Neural cell (in vitro differentiated cells): ENCODE measurements around the gene MRPL9. TPM values are rescaled to one million over a fixed set of nuclear protein-coding genes. Genes with fewer than 3 reads are reported as not detected.

Experiments used
- H2AFZ ChIP-seq: fragments of 200-600, 300-800 bp; sonication (generic), shearing (Covaris generic); 2 replicates; pipeline ENCODE4 v1.6.0; 2014; ENCODE audit warnings: low read depth, mild to moderate bottlenecking, antibody characterized with exemption, low read length, moderate library complexity
- H3F3A ChIP-seq: fragments of 200-600 bp; shearing (Covaris generic); 2 replicates; pipeline ENCODE4 v1.6.1; 2016; ENCODE audit warnings: mild to moderate bottlenecking, moderate library complexity, mixed read lengths, antibody characterized with exemption, low read length; ENCODE audit not compliant: insufficient read depth, poor library complexity, severe bottlenecking
- H3K27ac ChIP-seq: fragments of 200-600, 300-800 bp; sonication (generic), shearing (Covaris generic); 2 replicates; pipeline ENCODE4 v1.5.1; 2014; ENCODE audit warnings: mild to moderate bottlenecking, low read length, moderate library complexity
- H3K27me3 ChIP-seq: fragments of 300-800, 200-600 bp; sonication (generic), shearing (Covaris generic); 2 replicates; pipeline ENCODE4 v1.6.0; 2014; ENCODE audit warnings: mild to moderate bottlenecking, low read depth, low read length, moderate library complexity; ENCODE audit not compliant: insufficient read depth
- H3K36me3 ChIP-seq: fragments of 300-800, 200-600 bp; sonication (generic), shearing (Covaris generic); 2 replicates; pipeline ENCODE4 v1.5.1; 2014; ENCODE audit warnings: mild to moderate bottlenecking, antibody characterized with exemption, low read length, moderate library complexity; ENCODE audit not compliant: insufficient read depth
- H3K4me2 ChIP-seq: fragments of 300-800, 200-600 bp; sonication (generic), shearing (Covaris generic); 2 replicates; pipeline ENCODE4 v1.6.0; 2014; ENCODE audit warnings: mild to moderate bottlenecking, low read length
- H3K4me3 ChIP-seq: fragments of 300-800, 200-600 bp; sonication (generic), shearing (Covaris generic); 2 replicates; pipeline ENCODE4 v1.5.1; 2014; ENCODE audit warnings: mild to moderate bottlenecking, low read length, moderate library complexity
- H3K79me2 ChIP-seq: fragments of 200-600 bp; shearing (Covaris generic); replicated peaks from 2 replicates; pipeline ENCODE4 v1.6.0; 2014; ENCODE audit warnings: mild to moderate bottlenecking, low read length, moderate library complexity; ENCODE audit not compliant: insufficient read depth
- H3K9ac ChIP-seq: fragments of 300-800, 200-600 bp; sonication (generic), shearing (Covaris generic); 2 replicates; pipeline ENCODE4 v1.6.1; 2016; ENCODE audit warnings: mild to moderate bottlenecking, low read length, mixed read lengths
- H3K9me2 ChIP-seq: fragments of 200-600 bp; shearing (Covaris generic); 2 replicates; pipeline ENCODE4 v1.6.1; 2016; ENCODE audit warnings: mild to moderate bottlenecking, low read length, mixed read lengths; ENCODE audit not compliant: insufficient read depth
- H3K9me3 ChIP-seq: fragments of 200-600, 300-800 bp; sonication (generic), shearing (Covaris generic); 2 replicates; pipeline ENCODE4 v1.6.1; 2016; ENCODE audit warnings: mild to moderate bottlenecking, mixed run types, low read length, moderate library complexity, mixed read lengths
- H4K20me1 ChIP-seq: fragments of 200-600 bp; shearing (Covaris generic); 2 replicates; pipeline ENCODE4 v1.6.1; 2016; ENCODE audit warnings: mild to moderate bottlenecking, mixed run types; ENCODE audit not compliant: insufficient read depth
- EP300 ChIP-seq: fragments of 450-650 bp; conservative IDR thresholded peaks from 2 replicates; pipeline ENCODE4 v1.6.1; 2014; ENCODE audit warnings: antibody characterized with exemption, mild to moderate bottlenecking, moderate library complexity; ENCODE audit not compliant: poor library complexity, severe bottlenecking
- MXI1 ChIP-seq: fragments of 450-650 bp; conservative IDR thresholded peaks from 2 replicates; pipeline ENCODE4 v1.6.1; 2014; ENCODE audit warnings: antibody characterized with exemption, mild to moderate bottlenecking; ENCODE audit not compliant: poor library complexity, severe bottlenecking
- POLR2AphosphoS5 ChIP-seq: IDR thresholded peaks from 2 replicates; pipeline ENCODE4 v1.6.1; 2012
- polyA plus RNA-seq: library from polyadenylated mRNA; depleted of rRNA; stranded (reverse); fragments of >200 nt; gene quantifications from 2 replicates; pipeline ENCODE4 v1.2.3, GENCODE V29; 2014
- small RNA-seq, 3 experiments: library from RNA; depleted of rRNA; stranded (forward); fragments of <200 nt; gene quantifications; one replicate each; pipeline ENCODE3, GENCODE V24; 2012

Gene MRPL9
- polyA plus RNA-seq, 1 donor from 2014 or later: 134 TPM

DNA sequence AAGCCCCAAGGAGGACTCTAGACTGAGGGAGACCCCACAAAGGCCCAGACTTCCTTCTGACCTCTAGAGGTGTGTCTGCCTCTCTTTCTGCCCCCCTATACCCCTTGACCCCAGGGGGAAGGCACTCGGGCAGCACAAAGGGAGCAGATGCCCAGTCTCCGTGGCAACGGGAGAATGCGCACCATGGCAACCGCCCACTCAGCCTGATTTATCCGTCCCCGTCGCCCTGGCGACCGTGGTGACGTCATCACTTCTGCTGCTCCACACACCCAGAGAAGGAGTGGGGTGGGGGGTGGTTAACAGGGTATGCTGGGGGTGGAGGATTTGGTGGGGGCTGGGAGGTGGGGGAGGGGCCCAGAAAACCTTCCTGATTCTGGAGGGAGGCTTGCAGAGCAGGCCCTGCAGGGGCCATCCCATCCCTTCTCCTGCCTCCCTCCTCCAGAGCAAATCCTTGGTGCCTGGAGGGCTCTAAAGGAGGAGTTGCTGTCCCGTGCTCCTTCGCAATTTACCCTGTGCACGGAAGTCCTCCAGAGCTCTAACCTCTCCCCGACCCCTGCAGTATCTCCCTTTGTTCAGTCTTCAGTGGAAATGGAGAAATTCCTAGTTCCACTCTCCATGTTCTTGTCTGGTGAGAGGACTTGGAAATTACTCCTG is 53.0 kb downstream of the MRPL9 start:
- TF ChIP-seq MXI1: peak; percentile 76
- peak; percentile 71 for TF ChIP-seq EP300
- TF ChIP-seq POLR2AphosphoS5: no peak
- peak overlapping the region; percentile 80 for H3K4me2 ChIP-seq
- H4K20me1 ChIP-seq: no peaks in the 10 kb centered on the region
- H3K9me3 ChIP-seq: no peaks in the 10 kb centered on the region
- H3K79me2 ChIP-seq: peaks cover 72% of the 10 kb centered on the region
- peaks cover 11% of the 10 kb centered on the region for H3K36me3 ChIP-seq
- peak overlapping the region; percentile 99 for H3K27ac ChIP-seq
- H3K27me3 ChIP-seq: no peaks in the 10 kb centered on the region
- H3K4me3 ChIP-seq: peak overlapping the region; percentile 72
- H3K9me2 ChIP-seq: no peaks in the 10 kb centered on the region
- H3K9ac ChIP-seq: peak overlapping the region; percentile 94
- no peak overlapping the region for H2AFZ ChIP-seq
- peaks cover 6% of the 10 kb centered on the region for H3F3A ChIP-seq

Small RNAs within 50 kb of the gene (small RNA-seq; reads per million reads assigned to genes)
- gene RNU6-662P: 0 reads per million in 3 experiments

Other genes starting within 250 kb of the MRPL9 start
- gene TUFT1, start 223.2 kb downstream of the MRPL9 start, polyA plus RNA-seq: 25.5 and 25.8 TPM in 2 replicates
- gene SNX27, start 151.4 kb downstream of the MRPL9 start, polyA plus RNA-seq: 30.2 and 32.4 TPM in 2 replicates
- gene CELF3, start 46.7 kb downstream of the MRPL9 start, polyA plus RNA-seq: 89.0 and 137 TPM in 2 replicates
- gene RIIAD1, start 42.0 kb downstream of the MRPL9 start, polyA plus RNA-seq: 23.5 and 23.6 TPM in 2 replicates
- 19.5 and 26.5 TPM in 2 replicates for gene TDRKH, start 27.0 kb upstream of the MRPL9 start, polyA plus RNA-seq
- not detected in 2 replicates for gene LINGO4, start 41.9 kb upstream of the MRPL9 start, polyA plus RNA-seq
- gene RORC, start 68.3 kb upstream of the MRPL9 start, polyA plus RNA-seq: 0.28 and 0.45 TPM in 2 replicates
- not detected in 2 replicates for gene C2CD4D, start 76.3 kb upstream of the MRPL9 start, polyA plus RNA-seq
- gene THEM5, start 90.2 kb upstream of the MRPL9 start, polyA plus RNA-seq: not detected in 2 replicates
- gene THEM4, start 146.0 kb upstream of the MRPL9 start, polyA plus RNA-seq: 11.3 and 13.3 TPM in 2 replicates
- 16.5 and 24.5 TPM in 2 replicates for gene S100A10, start 230.4 kb upstream of the MRPL9 start, polyA plus RNA-seq